ENCODE data around the gene RBM11. TPM values are rescaled to one million over a fixed set of nuclear protein-coding genes. Genes with fewer than 3 reads are reported as not detected.
A peak's percentile ranks its signal among the peaks of the same experiment; 100 is the strongest.

RBM11 gene
- total and polyA plus RNA-seq, 9 of the 15 experiments (the other 6 are each of a cell fraction or from before 2014, with no cell fraction given): 0.98 to 5.3 (median 2.9) TPM

DNA sequence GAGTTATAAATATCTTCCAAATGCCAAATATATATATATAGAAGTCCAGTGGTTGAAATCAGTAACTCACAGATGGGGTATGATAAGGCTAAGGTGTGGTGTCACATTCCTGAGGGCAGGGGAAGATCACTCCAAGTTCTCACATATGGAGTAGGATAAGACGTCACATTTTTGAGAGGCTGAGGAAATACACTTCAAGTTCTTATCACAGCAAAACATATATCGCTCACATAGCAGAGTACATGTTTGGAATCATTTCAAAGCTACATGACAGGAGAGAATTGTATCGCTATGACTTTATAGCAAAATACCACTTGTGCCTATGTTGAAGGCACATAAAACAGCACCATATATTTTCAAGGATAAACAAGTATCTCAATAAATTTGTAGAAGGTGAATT, 55.1 kb downstream of the RBM11 start:
- Histone ChIP-seq H3K36me3 (ENCODE audit: control insufficient read depth, insufficient read depth, low read length) (no peaks in the 10 kb centered on the region), H2AFZ (ENCODE audit: low read depth, low read length) (no peak overlapping the region), H3K9me3 (replicated peaks; ENCODE audit: control insufficient read depth, insufficient read depth, low read depth, low read length) (no peaks in the 10 kb centered on the region), H3K4me3 (no peak overlapping the region), H3K27me3 (ENCODE audit: control insufficient read depth in 2 of 2, insufficient read depth in 2 of 2, low read length in 2 of 2) (no peaks in the 10 kb centered on the region), H3K4me2 (ENCODE audit: insufficient read depth, low read length) (no peak overlapping the region), H3K9ac (ENCODE audit: insufficient read depth in 1 of 2, low read depth in 2 of 2, low read length in 2 of 2) (no peak overlapping the region), H3K79me2 (ENCODE audit: control insufficient read depth, insufficient read depth, low read length) (no peaks in the 10 kb centered on the region), H3K4me1 (replicated peaks in 1 of 2; ENCODE audit: control insufficient read depth in 2 of 2, insufficient read depth in 2 of 2, low read length in 2 of 2) (peaks cover 8 to 15% of the 10 kb centered on the region in 2 experiments), H3K27ac (ENCODE audit: extremely low read depth, low read depth, low read length) (no peak overlapping the region), H3K9me1 (ENCODE audit: control insufficient read depth, insufficient read depth, low read length) (no peaks in the 10 kb centered on the region), H4K20me1 (replicated peaks; ENCODE audit: control insufficient read depth, insufficient read depth, low read length) (no peaks in the 10 kb centered on the region)
- POLR2A ChIA-PET: interaction anchor here (0.6 to 1.0 kb wide), 2 partner anchors 11 to 212 kb away, joined by 3 to 5 read pairs; no protein-coding TSS in a partner anchor
- DNase-seq (ENCODE audit: extremely low read depth in 1 of 4, low spot score in 3 of 4) (peak; percentile 65 to 82 (median 69)), ATAC-seq (peak; percentile 71), FAIRE-seq (peak; percentile 88)
- WGBS (ENCODE audit: insufficient coverage, low coverage, missing lambda C conversion rate): 2% methylated on average over 3 of the region's 3 CpGs
- no TSS peak for BruUV-seq (replicated peaks)
- in situ Hi-C loops (cut with MboI): no loop called here
- CTCF ChIA-PET (ENCODE audit: low intra/inter-chr PET ratio): no interaction called here
- intact Hi-C loops (cut with micrococcal nuclease): loop anchor here (10.0 kb wide), 1 partner anchor 114 kb away; the partner anchor contains the start of gene HSPA13
- no peak for TF ChIP-seq FOXJ3 (CRISPR knock-in tag; IDR thresholded peaks at IDR 0.05)
- TF ChIP-seq SMARCA5 (IDR thresholded peaks at IDR 0.05): no peak
- no peak for TF ChIP-seq RFX1 (IDR thresholded peaks at IDR 0.05)
- TF ChIP-seq NKRF (IDR thresholded peaks at IDR 0.05; ENCODE audit: borderline replicate concordance): no peak
- peak; percentile 34 for TF ChIP-seq C11orf30 (IDR thresholded peaks at IDR 0.05; ENCODE audit: low read depth)
- no peak for TF ChIP-seq HDAC6 (IDR thresholded peaks at IDR 0.05; ENCODE audit: low read depth, low read length)
- no peak for TF ChIP-seq TOE1 (IDR thresholded peaks at IDR 0.05; ENCODE audit: borderline replicate concordance)
- no peak for TF ChIP-seq TOE1 (CRISPR knock-in tag; IDR thresholded peaks at IDR 0.05; ENCODE audit: borderline replicate concordance, low read depth)
- no peak for TF ChIP-seq FUS (optimal IDR thresholded peaks at IDR 0.05; ENCODE audit: low read depth, low read length)
- no peak for TF ChIP-seq RBBP5 (IDR thresholded peaks at IDR 0.05; ENCODE audit: borderline replicate concordance, insufficient read depth, low read length, poor library complexity, severe bottlenecking)
- TF ChIP-seq CEBPG (CRISPR knock-in tag; IDR thresholded peaks at IDR 0.05): no peak
- TF ChIP-seq CEBPG (tag; conservative IDR thresholded peaks at IDR 0.05 in 1 of 2, IDR thresholded peaks at IDR 0.05 in 1 of 2): no peak
- TF ChIP-seq, protein P1, sequence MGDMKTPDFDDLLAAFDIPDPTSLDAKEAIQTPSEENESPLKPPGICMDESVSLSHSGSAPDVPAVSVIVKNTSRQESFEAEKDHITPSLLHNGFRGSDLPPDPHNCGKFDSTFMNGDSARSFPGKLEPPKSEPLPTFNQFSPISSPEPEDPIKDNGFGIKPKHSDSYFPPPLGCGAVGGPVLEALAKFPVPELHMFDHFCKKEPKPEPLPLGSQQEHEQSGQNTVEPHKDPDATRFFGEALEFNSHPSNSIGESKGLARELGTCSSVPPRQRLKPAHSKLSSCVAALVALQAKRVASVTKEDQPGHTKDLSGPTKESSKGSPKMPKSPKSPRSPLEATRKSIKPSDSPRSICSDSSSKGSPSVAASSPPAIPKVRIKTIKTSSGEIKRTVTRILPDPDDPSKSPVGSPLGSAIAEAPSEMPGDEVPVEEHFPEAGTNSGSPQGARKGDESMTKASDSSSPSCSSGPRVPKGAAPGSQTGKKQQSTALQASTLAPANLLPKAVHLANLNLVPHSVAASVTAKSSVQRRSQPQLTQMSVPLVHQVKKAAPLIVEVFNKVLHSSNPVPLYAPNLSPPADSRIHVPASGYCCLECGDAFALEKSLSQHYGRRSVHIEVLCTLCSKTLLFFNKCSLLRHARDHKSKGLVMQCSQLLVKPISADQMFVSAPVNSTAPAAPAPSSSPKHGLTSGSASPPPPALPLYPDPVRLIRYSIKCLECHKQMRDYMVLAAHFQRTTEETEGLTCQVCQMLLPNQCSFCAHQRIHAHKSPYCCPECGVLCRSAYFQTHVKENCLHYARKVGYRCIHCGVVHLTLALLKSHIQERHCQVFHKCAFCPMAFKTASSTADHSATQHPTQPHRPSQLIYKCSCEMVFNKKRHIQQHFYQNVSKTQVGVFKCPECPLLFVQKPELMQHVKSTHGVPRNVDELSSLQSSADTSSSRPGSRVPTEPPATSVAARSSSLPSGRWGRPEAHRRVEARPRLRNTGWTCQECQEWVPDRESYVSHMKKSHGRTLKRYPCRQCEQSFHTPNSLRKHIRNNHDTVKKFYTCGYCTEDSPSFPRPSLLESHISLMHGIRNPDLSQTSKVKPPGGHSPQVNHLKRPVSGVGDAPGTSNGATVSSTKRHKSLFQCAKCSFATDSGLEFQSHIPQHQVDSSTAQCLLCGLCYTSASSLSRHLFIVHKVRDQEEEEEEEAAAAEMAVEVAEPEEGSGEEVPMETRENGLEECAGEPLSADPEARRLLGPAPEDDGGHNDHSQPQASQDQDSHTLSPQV (IDR thresholded peaks at IDR 0.05): no peak
- no peak for TF ChIP-seq ARID2 (IDR thresholded peaks at IDR 0.05)
- no peak for TF ChIP-seq SMAD2 (IDR thresholded peaks at IDR 0.05; ENCODE audit: low read depth, low read length)
- TF ChIP-seq ZFPM2 (CRISPR knock-in tag; IDR thresholded peaks at IDR 0.05): no peak
- TF ChIP-seq NCOA6 (IDR thresholded peaks at IDR 0.05): no peak
- no peak for TF ChIP-seq ZNF707 (CRISPR knock-in tag; conservative IDR thresholded peaks at IDR 0.05)
- TF ChIP-seq SMARCE1 (IDR thresholded peaks at IDR 0.05): peak; percentile 56; the same call in 1 of the 2 replicates

Measured in K562 (cell line).